HT-29 (cell line): Measurements from ENCODE around the gene MAP1LC3B. TPM values are rescaled to one million over a fixed set of nuclear protein-coding genes. Genes with fewer than 3 reads are reported as not detected.

ENCODE experiments used
- DNase-seq: peaks from one replicate; pipeline ENCODE4 v3.0.0-alpha.2; 2015; ENCODE audit warnings: low spot score
- total RNA-seq: library from RNA; depleted of rRNA; stranded (reverse); fragments of >200 nt; shearing (Covaris generic); gene quantifications from 2 replicates; pipeline ENCODE4 v1.2.3, GENCODE V29; 2014

The MAP1LC3B gene
- total RNA-seq, 1 experiment from 2014 or later: 14.3 TPM

DNA sequence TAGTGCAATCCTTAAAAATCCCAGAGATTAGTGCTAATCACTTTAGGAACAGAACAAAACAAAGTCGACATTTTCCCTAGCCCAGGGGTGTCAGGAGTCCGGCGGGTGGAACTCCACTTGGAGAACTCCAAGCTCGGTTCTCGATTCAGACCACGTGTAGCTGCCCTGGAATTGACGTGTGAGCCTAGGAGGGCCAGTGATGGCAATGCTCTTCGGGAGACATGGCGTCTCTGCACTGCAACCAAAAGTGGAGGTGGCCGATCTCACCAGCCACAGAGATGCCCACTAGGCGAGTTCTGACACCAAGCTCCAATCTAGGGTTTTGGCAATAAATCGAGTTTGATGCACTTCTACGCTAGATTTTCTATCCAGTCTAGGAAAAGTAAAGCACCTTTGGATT, 17.6 kb downstream of the MAP1LC3B start:
- no peak for DNase-seq

- no peak for DNase-seq
Measured at GRCh38 chr16:87410530-87410929, 18.4 kb downstream of the MAP1LC3B start.

DNA sequence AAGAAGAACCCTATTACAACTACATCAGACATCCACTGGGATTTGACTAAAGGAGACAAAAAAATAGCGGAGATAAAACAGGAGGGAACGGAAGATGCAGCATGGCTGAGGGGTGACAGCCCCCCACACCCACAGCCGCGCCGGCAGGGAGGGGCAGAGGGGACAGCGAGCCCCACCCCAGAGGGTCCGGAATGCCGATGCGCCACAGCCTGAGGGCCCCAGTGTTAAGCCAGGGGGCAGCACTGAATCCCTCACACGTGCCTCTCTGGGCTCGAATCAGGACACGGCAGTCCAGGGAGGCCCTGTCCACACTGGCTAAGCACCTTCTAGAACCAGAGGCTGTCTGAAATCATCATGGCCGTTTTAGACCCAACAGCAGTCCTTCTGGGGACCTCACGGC, 18.8 kb downstream of the MAP1LC3B start:
- DNase-seq: no peak

DNA sequence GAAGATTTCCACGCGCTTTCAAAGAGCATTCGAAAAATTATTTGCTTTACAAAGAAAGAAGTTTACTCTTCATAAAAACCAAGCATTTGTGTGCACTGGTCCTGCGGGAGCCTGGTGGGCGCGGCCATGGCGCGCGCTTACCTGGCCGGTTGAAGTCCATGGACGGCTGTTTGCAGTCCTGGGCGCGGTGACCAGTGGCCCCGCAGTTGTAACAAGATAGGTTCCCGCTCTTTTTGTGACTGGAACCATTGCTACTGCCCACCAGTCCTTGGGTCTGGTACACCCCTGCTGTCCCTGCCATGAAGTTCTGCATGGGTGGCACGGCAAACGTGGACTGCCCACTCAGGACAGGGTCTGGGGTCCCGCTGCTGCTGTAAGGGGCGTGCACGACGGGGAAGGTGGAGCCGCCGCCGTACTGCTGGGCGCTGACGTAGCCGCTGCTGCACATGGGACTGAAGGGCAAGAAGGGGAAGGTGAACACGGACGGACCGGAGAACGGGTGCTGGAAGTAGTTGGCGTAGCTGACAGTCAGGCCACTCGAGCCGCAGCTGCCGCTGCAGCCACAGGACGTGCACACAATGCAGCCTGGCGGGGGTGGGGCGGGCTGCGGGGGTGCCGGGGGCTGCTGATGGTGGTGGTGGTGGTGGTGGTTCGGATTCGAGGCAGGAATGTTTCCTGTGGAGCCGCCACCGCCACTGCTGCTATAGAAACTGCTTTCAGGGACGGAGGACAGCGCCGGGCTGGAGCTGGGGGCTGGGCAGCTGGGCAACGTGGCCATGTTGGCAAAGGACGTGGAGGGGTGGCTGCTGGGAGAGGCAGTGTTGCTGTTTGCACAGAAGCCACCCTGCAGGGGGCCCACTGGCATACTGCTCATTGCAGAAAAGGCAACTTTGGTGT, 19.5 kb downstream of the MAP1LC3B start:
- DNase-seq: no peak

GRCh38 chr16:87412371-87412995, 20.3 kb downstream of the MAP1LC3B start:
- DNase-seq: no peak

DNA sequence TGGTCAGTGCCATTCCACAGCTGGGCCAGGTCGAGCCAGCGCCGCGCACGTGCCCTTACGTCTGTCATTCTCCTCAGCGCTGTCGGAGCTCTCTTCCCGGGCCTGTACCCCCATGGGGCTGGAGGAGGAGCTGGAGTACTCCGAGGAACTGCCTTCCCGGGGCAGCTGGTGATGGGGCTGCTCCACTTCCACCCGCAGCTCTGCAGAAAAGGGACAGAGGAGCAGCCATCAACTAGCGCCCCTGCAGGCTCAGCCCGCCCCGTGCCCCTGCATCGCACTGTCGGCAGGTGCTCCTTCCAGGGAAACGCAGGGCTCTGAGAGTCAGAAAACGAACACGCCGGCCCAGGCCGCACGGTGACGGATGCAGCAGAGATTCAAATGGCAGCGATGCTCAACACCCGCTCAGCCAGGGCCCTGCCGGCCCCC, 20.9 kb downstream of the MAP1LC3B start:
- no peak for DNase-seq

- no peak for DNase-seq
Measured at GRCh38 chr16:87414251-87414680, 22.1 kb downstream of the MAP1LC3B start.

GRCh38 chr16:87415441-87415840, 23.3 kb downstream of the MAP1LC3B start:
- DNase-seq: no peak

DNA sequence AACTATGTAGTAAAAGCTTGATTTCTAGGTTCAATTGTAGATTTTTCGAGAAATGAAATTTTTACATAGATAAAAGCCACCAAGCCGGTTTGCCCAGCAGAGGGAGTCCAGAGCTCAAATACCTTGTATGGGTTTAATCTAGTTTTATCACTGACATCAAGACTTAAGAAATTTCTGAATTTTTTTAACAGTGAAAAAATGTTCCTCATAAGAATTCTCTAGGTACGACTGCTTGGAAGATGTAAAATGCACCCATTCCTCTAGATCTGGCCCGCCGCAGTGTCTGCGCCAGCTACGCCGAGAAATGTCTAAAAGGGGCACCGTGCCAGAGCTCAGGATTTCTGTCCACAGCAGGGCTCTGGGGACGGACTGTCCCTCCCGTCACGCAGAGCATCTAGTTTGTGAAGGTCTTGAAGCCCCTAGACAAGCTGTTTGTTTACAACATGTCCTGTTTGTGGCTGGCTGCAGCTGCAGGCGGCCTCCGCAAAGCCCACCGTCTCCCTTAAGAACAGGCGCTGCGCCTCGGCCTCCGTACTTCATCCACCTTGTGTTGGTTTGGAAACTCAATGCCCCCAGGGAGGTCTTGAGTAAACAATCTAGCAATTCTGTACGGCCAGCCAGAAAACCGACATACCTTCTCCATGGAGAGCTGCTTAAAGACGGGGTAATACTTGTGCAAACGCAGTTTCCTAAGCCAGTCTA, 24.8 kb downstream of the MAP1LC3B start:
- DNase-seq: peak; percentile 55

DNA sequence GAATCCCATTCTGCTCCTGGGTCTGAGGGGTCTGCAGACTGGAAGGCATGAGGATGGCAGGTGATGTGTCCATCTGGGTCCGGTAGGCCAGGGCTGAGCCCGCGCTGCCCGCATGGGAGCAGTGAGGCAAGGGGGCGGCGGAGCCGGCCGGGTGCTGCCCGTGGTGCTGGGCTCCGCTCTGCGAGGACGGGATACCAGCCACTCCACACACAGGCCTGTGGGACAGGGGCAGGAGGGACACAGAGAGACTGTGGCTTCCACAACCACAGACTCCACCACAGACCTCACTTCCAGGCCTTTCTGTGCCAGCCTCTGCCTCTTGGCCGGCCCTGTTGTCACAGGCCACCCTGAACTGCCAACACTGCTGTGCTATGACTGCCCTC, 25.4 kb downstream of the MAP1LC3B start:
- DNase-seq: no peak

DNA sequence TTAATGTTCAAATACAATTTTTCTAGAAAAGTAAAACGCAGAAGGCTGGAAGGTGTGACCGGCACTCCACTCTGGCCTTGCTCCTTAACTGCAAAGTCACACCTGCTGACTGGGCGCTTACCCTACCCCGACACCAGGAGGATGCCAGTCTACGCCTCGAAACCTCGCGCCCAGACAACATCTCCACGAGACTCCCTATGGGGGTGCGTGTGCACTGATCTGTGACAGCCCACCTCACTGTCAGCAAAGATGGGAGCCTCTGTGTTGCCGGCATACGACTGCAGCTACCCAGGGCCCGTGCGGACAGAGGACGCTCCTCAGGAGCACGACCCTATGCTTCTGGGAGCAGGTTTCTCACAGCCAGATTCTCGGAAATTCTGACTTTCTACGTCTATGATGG, 26.1 kb downstream of the MAP1LC3B start:
- DNase-seq: no peak

- DNase-seq: no peak
Measured at GRCh38 chr16:87418644-87419043, 26.5 kb downstream of the MAP1LC3B start.

DNA sequence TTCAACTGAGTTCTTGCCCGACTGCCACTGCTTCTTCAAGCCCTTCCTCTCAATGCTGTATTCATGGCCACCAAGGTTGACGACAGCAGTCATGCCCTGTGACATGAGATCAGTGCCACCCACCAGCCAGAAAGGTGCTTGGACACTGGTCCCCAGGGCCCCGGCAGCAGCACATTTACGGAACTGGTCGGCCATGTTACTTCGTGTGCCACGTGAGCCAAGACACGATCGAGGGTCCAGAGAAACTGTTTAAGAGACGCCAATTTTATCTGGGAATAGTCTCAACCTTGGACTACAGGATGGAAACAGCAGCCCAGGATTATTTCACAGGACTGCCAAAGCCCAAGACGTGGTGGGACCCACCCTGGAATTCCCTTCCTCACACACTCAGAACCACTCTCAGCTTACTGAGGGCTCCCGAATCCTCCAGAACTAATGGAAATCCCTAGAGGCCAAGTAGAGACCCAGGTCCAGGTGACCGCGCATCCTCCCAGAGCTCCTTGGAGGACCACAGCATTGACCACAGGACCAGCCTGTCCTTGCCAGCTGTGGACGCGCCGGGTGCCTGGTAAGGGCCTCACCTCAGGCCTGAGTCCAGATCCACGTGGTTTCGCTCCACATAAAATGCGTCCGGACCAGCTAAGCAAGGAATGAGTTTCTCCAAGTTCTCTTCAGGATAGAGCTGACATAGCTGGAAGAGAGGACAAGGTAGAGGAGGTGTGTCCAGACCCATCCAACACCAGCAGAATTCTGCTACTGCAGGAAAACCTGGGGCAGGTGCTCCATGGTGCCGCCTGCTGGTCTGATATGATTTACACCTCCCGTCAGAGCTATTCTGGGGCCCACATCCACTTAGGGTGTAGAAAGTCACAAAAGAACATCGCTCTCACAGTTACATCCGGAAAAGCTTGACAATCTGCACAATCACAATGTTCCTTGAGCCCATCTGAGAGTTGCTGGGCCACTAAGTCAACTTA, 28.2 kb downstream of the MAP1LC3B start:
- no peak for DNase-seq

GRCh38 chr16:87421003-87421912, 29.1 kb downstream of the MAP1LC3B start:
- no peak for DNase-seq

- DNase-seq: no peak
Measured at GRCh38 chr16:87422106-87422505, 30.0 kb downstream of the MAP1LC3B start.

GRCh38 chr16:87423429-87423828, 31.3 kb downstream of the MAP1LC3B start:
- DNase-seq: no peak

DNA sequence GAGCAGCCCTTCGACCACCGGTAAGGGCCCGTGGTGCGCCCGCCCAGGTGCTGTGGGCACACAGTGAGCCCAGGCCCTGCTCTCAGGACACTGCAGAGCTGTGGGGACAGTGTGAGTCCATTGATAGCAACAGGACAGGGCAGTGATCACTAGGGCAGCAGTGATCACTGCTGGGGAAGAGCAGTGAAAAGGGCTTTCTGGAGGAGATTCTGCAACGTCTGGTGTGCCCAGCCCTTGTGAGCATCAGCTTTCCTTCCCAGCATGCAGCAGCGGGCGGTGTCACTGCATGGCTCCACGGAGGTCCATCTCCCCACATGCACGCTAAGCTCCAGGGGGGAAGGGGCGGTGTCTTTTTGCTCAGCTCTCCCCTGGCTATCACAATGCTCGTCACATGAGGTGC, 32.1 kb downstream of the MAP1LC3B start:
- no peak for DNase-seq

DNA sequence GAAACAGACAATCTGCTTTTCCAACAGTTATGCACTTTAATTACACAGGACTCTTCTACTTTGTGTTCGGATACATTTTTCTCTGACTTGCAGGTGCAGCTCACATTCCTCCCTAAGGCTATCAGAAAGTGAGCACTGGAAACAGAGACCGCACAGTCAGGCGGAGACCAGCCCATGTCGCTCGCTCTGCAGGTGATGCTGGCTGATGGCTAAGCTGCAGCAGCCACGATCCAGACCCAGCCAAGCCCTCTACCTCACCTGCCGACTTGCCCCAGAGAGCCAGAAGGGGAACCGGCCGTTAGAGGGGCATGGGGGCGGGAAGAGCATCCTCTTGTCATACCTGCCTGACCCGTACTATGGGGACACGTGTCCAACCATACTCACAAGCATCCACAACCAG, 33.8 kb downstream of the MAP1LC3B start:
- DNase-seq: no peak

DNA sequence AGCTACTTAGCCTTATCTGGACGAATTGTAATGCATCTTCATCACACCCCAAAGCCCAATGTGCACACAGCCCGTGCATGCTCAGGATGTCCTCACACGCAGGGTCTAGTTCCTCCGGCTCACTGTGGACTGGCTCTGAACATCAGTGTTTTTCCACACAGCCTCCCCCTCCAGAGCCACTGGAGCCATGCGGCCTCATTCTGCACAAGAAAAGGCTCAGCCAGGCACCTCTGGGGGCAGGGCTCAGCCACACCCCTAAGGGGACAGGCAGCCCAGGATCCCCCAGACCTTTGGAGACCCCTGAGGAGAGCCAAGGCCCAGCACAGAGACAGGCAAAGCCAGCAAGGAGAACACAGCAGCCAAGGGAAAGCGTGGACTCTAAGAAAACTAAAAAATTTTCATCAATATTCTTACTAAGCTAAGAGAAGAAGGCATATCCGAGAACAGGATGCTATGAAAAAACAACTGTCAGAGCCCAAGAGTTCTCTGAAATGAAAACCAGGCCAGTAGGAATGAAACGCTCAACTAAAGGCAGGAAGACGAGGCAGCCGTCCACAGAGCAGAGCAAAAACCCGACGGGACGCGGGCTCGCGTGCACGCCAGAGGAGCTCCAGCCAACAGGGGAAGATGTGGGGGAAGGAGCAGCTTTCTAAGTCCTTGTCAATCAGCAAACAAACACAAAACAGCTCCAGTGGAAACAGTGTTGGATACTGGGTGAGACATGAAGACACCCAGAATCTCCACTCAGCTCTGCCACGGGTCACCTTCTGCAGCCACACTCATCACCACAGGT, 34.5 kb downstream of the MAP1LC3B start:
- DNase-seq: no peak
